Activated CD8-positive, alpha-beta T cell treated with anti-CD3 and anti-CD28 coated beads for 36 hours (primary cell): ENCODE measurements around the gene CMKLR1. TPM values are rescaled to one million over a fixed set of nuclear protein-coding genes. Genes with fewer than 3 reads are reported as not detected.

Experiments used
- ATAC-seq: fragments of 200-7000 bp; cut with Tn5 transposase; one replicate; pipeline ENCODE4 v1.10.0; 2021; ENCODE audit warnings: mild to moderate bottlenecking, moderate library complexity
- CTCF ChIA-PET: fragments of 350-600 bp; sonication (Branson Sonifier 250); formaldehyde crosslinking; loops from one replicate; lab custom pipeline; 2021; ENCODE audit warnings: antibody characterized with exemption; lab: Charles Lee
- POLR2A ChIA-PET: fragments of 350-600 bp; sonication (Branson Sonifier 250); formaldehyde crosslinking; loops from one replicate; lab custom pipeline; 2021; ENCODE audit warnings: antibody characterized with exemption; lab: Charles Lee
- DNase-seq: peaks from one replicate; pipeline ENCODE4 v3.0.0-alpha.2; 2020
- H3K27ac Mint-ChIP-seq: one replicate; pipeline ENCODE4 v1.8.0; 2021; ENCODE audit warnings: mild to moderate bottlenecking, mixed read lengths
- H3K27me3 Mint-ChIP-seq: one replicate; pipeline ENCODE4 v1.8.0; 2021; ENCODE audit warnings: mixed read lengths
- H3K36me3 Mint-ChIP-seq: one replicate; pipeline ENCODE4 v1.8.0; 2021; ENCODE audit warnings: low read depth, mixed read lengths
- H3K4me1 Mint-ChIP-seq: one replicate; pipeline ENCODE4 v1.8.0; 2021; ENCODE audit warnings: low read depth, mixed read lengths
- H3K4me3 Mint-ChIP-seq: one replicate; pipeline ENCODE4 v1.8.0; 2021; ENCODE audit warnings: mild to moderate bottlenecking, moderate library complexity, mixed read lengths
- H3K9me3 Mint-ChIP-seq: one replicate; pipeline ENCODE4 v1.8.0; 2021; ENCODE audit warnings: mixed read lengths
- CTCF ChIP-seq: fragments of 200-600 bp; IDR thresholded peaks from one replicate; pipeline ENCODE4 v1.8.0; 2022; ENCODE audit warnings: antibody characterized with exemption, mild to moderate bottlenecking
- intact Hi-C: fragments of 100-400 bp; cut with micrococcal nuclease; formaldehyde crosslinking; loops from one replicate; pipeline ENCODE4 v1.10.0; 2022
- total RNA-seq, 2 experiments: library from RNA; stranded (reverse); gene quantifications; one replicate each; pipeline ENCODE4 v1.2.3, GENCODE V29; 2021

The CMKLR1 gene
- total RNA-seq, 2 experiments from 2014 or later: not detected

- no peak for TF ChIP-seq CTCF
- CTCF ChIA-PET: no interaction called here
- DNase-seq (no peak), ATAC-seq (no peak)
- Mint-ChIP-seq H3K27me3 (no peaks in the 10 kb centered on the region), H3K4me3 (no peak overlapping the region), H3K9me3 (peaks cover 4% of the 10 kb centered on the region), H3K36me3 (no peaks in the 10 kb centered on the region), H3K4me1 (peaks cover 32% of the 10 kb centered on the region), H3K27ac (no peak overlapping the region)
- POLR2A ChIA-PET: interaction anchor here (1.0 kb wide), 1 partner anchor 12 kb away, joined by 3 read pairs; no protein-coding TSS in a partner anchor
- intact Hi-C loops: no loop called here
These were observed 41.7 kb downstream of the CMKLR1 start for GRCh38 chr12:108297424-108297823.

GRCh38 chr12:108296945-108297344, 42.2 kb downstream of the CMKLR1 start:
- no peak overlapping the region for H3K4me3 Mint-ChIP-seq
- H3K4me1 Mint-ChIP-seq: peaks cover 29% of the 10 kb centered on the region
- TF ChIP-seq CTCF: no peak
- CTCF ChIA-PET: no interaction called here
- H3K9me3 Mint-ChIP-seq: peaks cover 4% of the 10 kb centered on the region
- ATAC-seq (no peak), DNase-seq (no peak)
- no peaks in the 10 kb centered on the region for H3K36me3 Mint-ChIP-seq
- intact Hi-C loops: no loop called here
- H3K27me3 Mint-ChIP-seq: no peaks in the 10 kb centered on the region
- H3K27ac Mint-ChIP-seq: no peak overlapping the region
- POLR2A ChIA-PET: no interaction called here

- ATAC-seq: no peak
- no peak for DNase-seq
- H3K36me3 Mint-ChIP-seq: no peaks in the 10 kb centered on the region
- H3K27ac Mint-ChIP-seq: no peak overlapping the region
- no peak overlapping the region for H3K4me3 Mint-ChIP-seq
- CTCF ChIA-PET: no interaction called here
- POLR2A ChIA-PET: no interaction called here
- peaks cover 22% of the 10 kb centered on the region for H3K4me1 Mint-ChIP-seq
- no peaks in the 10 kb centered on the region for H3K9me3 Mint-ChIP-seq
- TF ChIP-seq CTCF: no peak
- H3K27me3 Mint-ChIP-seq: no peaks in the 10 kb centered on the region
- intact Hi-C loops: no loop called here
These were observed 43.5 kb downstream of the CMKLR1 start for GRCh38 chr12:108295641-108296040.

- Mint-ChIP-seq H3K27me3 (no peaks in the 10 kb centered on the region), H3K4me3 (no peak overlapping the region), H3K4me1 (no peaks in the 10 kb centered on the region), H3K36me3 (no peaks in the 10 kb centered on the region), H3K27ac (no peak overlapping the region), H3K9me3 (no peaks in the 10 kb centered on the region)
- POLR2A ChIA-PET: no interaction called here
- ATAC-seq (no peak), DNase-seq (no peak)
- TF ChIP-seq CTCF: no peak
- CTCF ChIA-PET: no interaction called here
- intact Hi-C loops: no loop called here
These were observed 49.6 kb downstream of the CMKLR1 start for GRCh38 chr12:108289350-108290161.

- peaks cover 11% of the 10 kb centered on the region for H3K4me1 Mint-ChIP-seq
- DNase-seq (no peak), ATAC-seq (no peak)
- TF ChIP-seq CTCF: no peak
- no peaks in the 10 kb centered on the region for H3K9me3 Mint-ChIP-seq
- H3K27ac Mint-ChIP-seq: no peak overlapping the region
- no peaks in the 10 kb centered on the region for H3K27me3 Mint-ChIP-seq
- intact Hi-C loops: no loop called here
- ChIA-PET POLR2A (interaction anchor here (0.7 kb wide), 1 partner anchor 158 kb away, joined by 3 read pairs; the partner anchor contains the start of gene WSCD2), CTCF (no interaction called here)
- no peak overlapping the region for H3K4me3 Mint-ChIP-seq
- no peaks in the 10 kb centered on the region for H3K36me3 Mint-ChIP-seq
These were observed 51.9 kb downstream of the CMKLR1 start for GRCh38 chr12:108287227-108287626.
